Activated CD8-positive, alpha-beta memory T cell treated with anti-CD3 and anti-CD28 coated beads, Interleukin-2, amount 50 U/mL, for 24 hours (primary cell): ENCODE data around the gene ADGRG1.

Experiments used
- DNase-seq: peaks from one replicate; pipeline ENCODE4 v3.0.0-alpha.2; 2020; ENCODE audit errors: extremely low read depth

Gene ADGRG1

GRCh38 chr16:57606147-57606846 is 22.1 kb upstream of the ADGRG1 start:
- no peak for DNase-seq

GRCh38 chr16:57606847-57607501 is 21.5 kb upstream of the ADGRG1 start:
- DNase-seq: no peak

GRCh38 chr16:57607676-57608461 is 20.6 kb upstream of the ADGRG1 start:
- DNase-seq: no peak

- DNase-seq: no peak
These were observed 19.8 kb upstream of the ADGRG1 start for GRCh38 chr16:57608462-57609113.

- DNase-seq: peak; percentile 66
These were observed 18.7 kb upstream of the ADGRG1 start for GRCh38 chr16:57609541-57610401.

- no peak for DNase-seq
These were observed 17.8 kb upstream of the ADGRG1 start for GRCh38 chr16:57610611-57611010.

GRCh38 chr16:57611181-57611580 is 17.2 kb upstream of the ADGRG1 start:
- DNase-seq: no peak

GRCh38 chr16:57611706-57612105 is 16.7 kb upstream of the ADGRG1 start:
- no peak for DNase-seq

GRCh38 chr16:57612494-57612893 is 15.9 kb upstream of the ADGRG1 start:
- DNase-seq: no peak

- no peak for DNase-seq
These were observed 14.9 kb upstream of the ADGRG1 start for GRCh38 chr16:57613514-57613913.

GRCh38 chr16:57614536-57614935 is 13.9 kb upstream of the ADGRG1 start:
- DNase-seq: no peak

GRCh38 chr16:57614944-57615343 is 13.5 kb upstream of the ADGRG1 start:
- no peak for DNase-seq

GRCh38 chr16:57615813-57616212 is 12.6 kb upstream of the ADGRG1 start:
- DNase-seq: no peak

- DNase-seq: no peak
These were observed 12.2 kb upstream of the ADGRG1 start for GRCh38 chr16:57616241-57616640.

- DNase-seq: no peak
These were observed 11.6 kb upstream of the ADGRG1 start for GRCh38 chr16:57616876-57617275.

GRCh38 chr16:57617604-57618111 is 10.8 kb upstream of the ADGRG1 start:
- no peak for DNase-seq

GRCh38 chr16:57618296-57619132 is 9.9 kb upstream of the ADGRG1 start:
- DNase-seq: no peak

GRCh38 chr16:57619133-57619605 is 9.3 kb upstream of the ADGRG1 start:
- DNase-seq: no peak

GRCh38 chr16:57619606-57620334 is 8.7 kb upstream of the ADGRG1 start:
- no peak for DNase-seq
